Fibroblast of lung (primary cell): ENCODE data around the gene SLIT2. TPM values are rescaled to one million over a fixed set of nuclear protein-coding genes. Genes with fewer than 3 reads are reported as not detected.

ENCODE experiments used
- DNase-seq, 2 donors: peaks; one replicate each; pipeline versions ENCODE4 v3.0.0 to v3.0.0-alpha.2; 2010; ENCODE audit warnings: low read depth in 2 of 2
- H2AFZ ChIP-seq: 2 replicates; pipeline ENCODE4 v1.5.1; 2012; ENCODE audit warnings: low read length, control low read depth, inconsistent platforms
- H3K27ac ChIP-seq: 2 replicates; pipeline ENCODE4 v1.5.1; 2011; ENCODE audit warnings: low read length, control low read depth; ENCODE audit not compliant: insufficient read depth
- H3K27me3 ChIP-seq: 2 replicates; pipeline ENCODE4 v1.5.1; 2011; ENCODE audit warnings: mild to moderate bottlenecking, low read length; ENCODE audit not compliant: control insufficient read depth, insufficient read depth
- H3K36me3 ChIP-seq: 2 replicates; pipeline ENCODE4 v1.5.1; 2011; ENCODE audit warnings: low read length; ENCODE audit not compliant: control insufficient read depth, insufficient read depth
- H3K4me1 ChIP-seq: 2 replicates; pipeline ENCODE4 v1.5.1; 2011; ENCODE audit warnings: low read length; ENCODE audit not compliant: control insufficient read depth, insufficient read depth; ENCODE audit errors: extremely low read depth
- H3K4me2 ChIP-seq: 2 replicates; pipeline ENCODE4 v1.5.1; 2011; ENCODE audit warnings: low read length, control low read depth; ENCODE audit not compliant: insufficient read depth; ENCODE audit errors: extremely low read depth
- H3K4me3 ChIP-seq, 4 experiments: fragments of 200-600 bp in 1 of 4; sonication (generic) in 1 of 4; replicated peaks in 1 of 4; 2 replicates each; pipeline ENCODE4 v1.5.1; 2011 to 2016; ENCODE audit warnings: low read length in 4 of 4, low read depth in 3 of 4, mild to moderate bottlenecking in 3 of 4, control low read depth in 2 of 4, inconsistent platforms in 1 of 4, mixed read lengths in 1 of 4; ENCODE audit not compliant: insufficient read depth in 1 of 4; ENCODE audit errors: control extremely low read depth in 1 of 4
- H3K79me2 ChIP-seq: 2 replicates; pipeline ENCODE4 v1.5.1; 2012; ENCODE audit warnings: mild to moderate bottlenecking, low read length, inconsistent platforms; ENCODE audit not compliant: control insufficient read depth, insufficient read depth
- H3K9ac ChIP-seq: 2 replicates; pipeline ENCODE4 v1.5.1; 2011; ENCODE audit warnings: mild to moderate bottlenecking, low read length, control low read depth; ENCODE audit not compliant: insufficient read depth
- H3K9me3 ChIP-seq: 2 replicates; pipeline ENCODE4 v1.5.1; 2012; ENCODE audit warnings: low read depth, low read length; ENCODE audit not compliant: control insufficient read depth, insufficient read depth
- H4K20me1 ChIP-seq: 2 replicates; pipeline ENCODE4 v1.5.1; 2011; ENCODE audit warnings: low read length; ENCODE audit not compliant: control insufficient read depth, insufficient read depth; ENCODE audit errors: extremely low read depth
- CTCF ChIP-seq, 2 donors: IDR thresholded peaks in 1 of 2; conservative IDR thresholded peaks in 1 of 2; 1 replicate in 1 of 2; 2 replicates in 1 of 2; pipeline ENCODE4 v1.5.1; 2011 to 2012; ENCODE audit warnings: low read length in 2 of 2, control low read depth in 1 of 2, inconsistent platforms in 1 of 2, low read depth in 1 of 2, mild to moderate bottlenecking in 1 of 2
- EZH2 ChIP-seq: IDR thresholded peaks from 2 replicates; pipeline ENCODE4 v1.5.1; 2012; ENCODE audit warnings: low read length, control low read depth, mild to moderate bottlenecking; ENCODE audit errors: missing control alignments
- polyA plus RNA-seq, 2 donors: library from polyadenylated mRNA; depleted of rRNA in 1 of 2; stranded (reverse) in 1 of 2; unstranded in 1 of 2; fragments of >200 nt; gene quantifications; 2 replicates each; pipeline ENCODE4 v1.2.1, GENCODE V29; 2011 to 2012; ENCODE audit warnings: missing spikeins in 1 of 2
- total RNA-seq: library from RNA; depleted of rRNA; stranded (reverse); fragments of >200 nt; gene quantifications from 2 replicates; pipeline ENCODE4 v1.2.1, GENCODE V29; 2014

The SLIT2 gene
- total and polyA plus RNA-seq, 2 donors (not counting 1 experiment from before 2014, with no cell fraction given): 12.6 to 27.8 TPM

- H3K27me3 ChIP-seq: no peaks in the 10 kb centered on the region
- H3K9me3 ChIP-seq: no peaks in the 10 kb centered on the region
- H3K27ac ChIP-seq: no peak overlapping the region
- H3K9ac ChIP-seq: no peak overlapping the region
- TF ChIP-seq EZH2 (no peak), CTCF (conservative IDR thresholded peaks at IDR 0.05 in 1 of 2, IDR thresholded peaks at IDR 0.05 in 1 of 2; ENCODE audit: low read depth in 1 of 2, low read length in 2 of 2) (no peak)
- no peak overlapping the region for H3K4me3 ChIP-seq
- DNase-seq: no peak
- H3K4me1 ChIP-seq: no peaks in the 10 kb centered on the region
- H3K36me3 ChIP-seq: no peaks in the 10 kb centered on the region
- H4K20me1 ChIP-seq: no peaks in the 10 kb centered on the region
- H3K4me2 ChIP-seq: no peak overlapping the region
- no peak overlapping the region for H2AFZ ChIP-seq
- no peaks in the 10 kb centered on the region for H3K79me2 ChIP-seq
These were observed 34.2 kb upstream of the SLIT2 start for GRCh38 chr4:20217521-20217920.

GRCh38 chr4:20217951-20218350 lies 33.8 kb upstream of the SLIT2 start:
- H3K4me1 ChIP-seq: no peaks in the 10 kb centered on the region
- DNase-seq: no peak
- H3K9ac ChIP-seq: no peak overlapping the region
- no peaks in the 10 kb centered on the region for H3K27me3 ChIP-seq
- H3K4me2 ChIP-seq: no peak overlapping the region
- H4K20me1 ChIP-seq: no peaks in the 10 kb centered on the region
- TF ChIP-seq CTCF (conservative IDR thresholded peaks at IDR 0.05 in 1 of 2, IDR thresholded peaks at IDR 0.05 in 1 of 2; ENCODE audit: low read depth in 1 of 2, low read length in 2 of 2) (no peak), EZH2 (no peak)
- H3K27ac ChIP-seq: no peak overlapping the region
- no peak overlapping the region for H3K4me3 ChIP-seq
- no peaks in the 10 kb centered on the region for H3K9me3 ChIP-seq
- H3K36me3 ChIP-seq: no peaks in the 10 kb centered on the region
- no peaks in the 10 kb centered on the region for H3K79me2 ChIP-seq
- H2AFZ ChIP-seq: no peak overlapping the region

- Histone ChIP-seq H4K20me1 (no peaks in the 10 kb centered on the region), H3K4me3 (no peak overlapping the region), H3K79me2 (no peaks in the 10 kb centered on the region), H3K27me3 (no peaks in the 10 kb centered on the region), H3K27ac (no peak overlapping the region), H3K9me3 (no peaks in the 10 kb centered on the region), H3K4me1 (no peaks in the 10 kb centered on the region), H3K9ac (no peak overlapping the region), H3K4me2 (no peak overlapping the region), H2AFZ (no peak overlapping the region), H3K36me3 (no peaks in the 10 kb centered on the region)
- DNase-seq: no peak
- TF ChIP-seq EZH2 (no peak), CTCF (conservative IDR thresholded peaks at IDR 0.05 in 1 of 2, IDR thresholded peaks at IDR 0.05 in 1 of 2; ENCODE audit: low read depth in 1 of 2, low read length in 2 of 2) (no peak)
These were observed 32.2 kb upstream of the SLIT2 start for GRCh38 chr4:20219521-20219920.
